Measurements from ENCODE around the gene NPW.

Gene NPW

DNA sequence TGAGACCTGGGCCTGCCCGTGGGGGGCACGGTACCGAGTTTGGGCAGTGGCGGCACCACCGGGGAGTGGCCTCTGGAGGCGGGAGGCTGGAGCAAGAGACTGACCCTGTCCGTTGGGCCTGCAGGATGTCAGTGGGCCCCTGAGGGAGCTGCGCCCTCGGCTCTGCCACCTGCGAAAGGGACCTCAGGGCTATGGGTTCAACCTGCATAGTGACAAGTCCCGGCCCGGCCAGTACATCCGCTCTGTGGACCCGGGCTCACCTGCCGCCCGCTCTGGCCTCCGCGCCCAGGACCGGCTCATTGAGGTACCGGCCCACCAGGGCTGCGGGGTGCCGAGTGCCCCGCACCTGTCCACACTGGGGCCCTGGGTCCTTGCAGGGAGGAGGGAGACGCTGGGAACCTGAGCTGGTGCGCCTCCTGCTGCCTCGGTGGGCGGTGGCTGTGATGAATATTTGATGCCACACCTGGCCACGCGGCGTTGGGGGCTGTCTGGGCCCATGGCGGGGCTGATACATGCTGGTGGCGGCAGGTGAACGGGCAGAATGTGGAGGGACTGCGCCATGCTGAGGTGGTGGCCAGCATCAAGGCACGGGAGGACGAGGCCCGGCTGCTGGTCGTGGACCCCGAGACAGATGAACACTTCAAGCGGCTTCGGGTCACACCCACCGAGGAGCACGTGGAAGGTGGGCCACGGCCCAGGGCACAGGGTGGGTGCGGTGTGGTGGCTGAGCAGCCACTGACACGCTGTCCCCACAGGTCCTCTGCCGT is 16.8 kb downstream of the NPW start:
- DNase-seq (ENCODE audit: low spot score) = no peak

DNA sequence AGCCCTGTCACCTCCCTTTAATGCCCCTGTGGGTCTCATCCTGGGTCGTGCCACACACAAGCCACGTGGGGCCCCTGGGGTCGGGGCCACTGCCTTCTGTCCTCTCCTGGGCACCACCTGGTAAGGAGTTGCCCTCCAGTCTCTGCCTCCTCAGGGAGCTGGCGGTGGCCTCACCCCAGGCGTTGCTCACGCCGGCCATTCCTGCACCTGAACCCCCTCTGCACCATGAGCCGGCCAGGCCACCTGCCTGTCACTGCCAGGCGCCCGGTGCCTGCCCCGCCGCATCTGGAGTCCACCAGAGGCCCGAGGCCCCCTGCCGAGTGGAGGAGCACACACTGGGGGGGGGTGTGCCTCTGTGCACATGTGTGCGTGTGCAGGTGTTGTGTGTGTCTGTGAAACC is 17.5 kb downstream of the NPW start:
- DNase-seq (ENCODE audit: low spot score) = no peak

DNA sequence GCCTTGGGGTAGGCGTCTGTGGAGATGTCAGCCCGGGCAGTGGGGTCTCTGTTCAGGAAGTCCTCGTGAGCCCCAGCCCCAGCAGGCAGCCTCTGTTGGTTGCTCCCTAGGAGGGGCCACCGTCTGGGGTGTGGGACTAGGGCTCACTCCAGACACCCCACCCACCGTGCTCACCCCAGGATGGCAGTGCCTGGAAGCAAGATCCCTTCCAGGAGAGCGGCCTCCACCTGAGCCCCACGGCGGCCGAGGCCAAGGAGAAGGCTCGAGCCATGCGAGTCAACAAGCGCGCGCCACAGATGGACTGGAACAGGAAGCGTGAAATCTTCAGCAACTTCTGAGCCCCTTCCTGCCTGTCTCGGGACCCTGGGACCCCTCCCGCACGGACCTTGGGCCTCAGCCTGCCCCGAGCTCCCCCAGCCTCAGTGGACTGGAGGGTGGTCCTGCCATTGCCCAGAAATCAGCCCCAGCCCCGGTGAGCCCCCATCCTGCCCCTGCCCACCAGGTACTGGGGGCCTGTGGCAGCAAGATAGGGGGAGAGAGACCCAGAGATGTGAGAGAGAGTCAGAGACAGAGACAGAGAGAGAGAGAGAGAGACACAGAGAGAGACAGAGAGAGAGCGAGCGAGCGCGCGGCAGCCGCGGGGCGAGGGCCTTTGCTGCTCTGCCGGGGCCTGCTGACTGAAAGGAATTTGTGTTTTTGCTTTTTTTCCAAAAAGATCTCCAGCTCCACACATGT is 18.2 kb downstream of the NPW start:
- no peak for DNase-seq (ENCODE audit: low spot score)

DNA sequence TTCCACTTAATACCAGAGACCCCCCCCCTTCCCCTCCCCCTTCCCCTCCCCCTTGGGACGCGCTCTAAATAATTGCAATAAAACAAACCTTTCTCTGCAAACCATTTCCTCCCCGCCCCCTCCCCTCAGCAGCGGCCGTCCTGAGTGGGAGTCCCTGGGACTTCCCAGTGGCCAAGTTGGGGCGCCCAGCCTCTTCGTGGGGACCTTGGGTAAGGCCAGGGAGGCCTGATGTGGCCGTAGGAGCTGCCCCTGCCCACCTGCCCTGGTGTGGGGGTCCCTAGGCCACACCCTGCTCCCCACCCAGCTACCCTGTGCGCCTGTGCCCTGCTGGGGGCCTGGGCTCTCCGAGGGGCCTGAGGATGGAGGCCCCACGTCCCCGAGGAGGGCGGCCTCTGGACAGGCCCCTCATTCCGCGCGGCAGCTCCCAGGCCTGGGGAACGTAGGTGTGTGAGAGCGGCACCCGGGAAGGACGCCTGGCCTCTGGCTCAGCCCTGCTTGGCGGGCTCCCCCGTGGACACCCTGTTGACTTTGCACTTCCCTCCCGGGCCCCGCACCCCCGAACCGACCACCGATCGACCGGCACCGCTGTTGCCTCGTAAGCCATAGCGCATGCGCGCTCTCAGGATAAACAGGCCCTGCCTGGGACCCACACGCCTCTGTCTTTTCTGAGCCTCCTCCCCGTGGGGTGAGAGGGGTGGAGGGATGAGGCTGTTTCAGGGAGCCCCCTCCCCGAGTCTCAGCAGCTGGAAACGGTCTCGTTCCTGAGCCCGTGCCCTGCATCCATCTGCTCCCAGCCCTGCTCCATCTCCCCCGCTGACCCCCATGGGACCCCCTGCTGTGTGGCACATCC is 19.0 kb downstream of the NPW start:
- no peak for DNase-seq (ENCODE audit: low spot score)

DNA sequence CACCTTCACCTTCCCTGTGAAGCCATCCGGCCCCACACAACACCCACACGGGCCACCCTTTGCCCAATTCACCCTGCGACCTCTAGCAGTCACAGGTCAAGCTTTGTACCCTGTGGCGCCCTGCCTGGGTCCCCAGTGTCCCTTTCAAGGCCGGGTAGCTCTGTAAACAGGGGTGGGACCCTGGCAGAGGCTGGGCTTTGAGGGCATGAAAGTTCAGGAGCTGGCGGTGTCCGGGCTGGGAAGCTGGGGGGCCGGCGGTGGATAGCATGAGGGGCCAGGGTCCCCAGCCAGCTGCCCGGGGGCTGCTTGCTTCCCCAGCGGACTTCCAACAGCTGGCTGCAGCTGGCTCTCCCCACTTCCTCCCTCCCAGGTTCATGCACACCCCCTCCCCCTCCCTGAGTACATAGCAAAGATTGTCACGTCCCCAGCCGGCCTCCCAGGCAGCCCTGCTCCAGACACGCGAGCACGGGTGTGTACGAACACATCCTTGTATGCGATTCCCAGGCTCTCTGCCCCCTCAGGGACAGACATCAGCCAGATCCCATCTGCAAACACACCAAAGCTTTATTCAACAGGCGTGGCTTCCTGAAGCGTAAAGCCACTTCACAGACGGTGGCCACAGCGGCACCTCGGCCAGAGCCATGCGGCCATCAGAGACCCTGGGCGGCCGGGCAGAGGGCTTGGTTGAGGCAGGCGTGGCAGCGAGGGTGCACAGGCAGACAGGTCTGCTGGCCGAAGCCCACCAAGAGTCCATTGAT is 19.9 kb downstream of the NPW start:
- no peak for DNase-seq (ENCODE audit: low spot score)

DNA sequence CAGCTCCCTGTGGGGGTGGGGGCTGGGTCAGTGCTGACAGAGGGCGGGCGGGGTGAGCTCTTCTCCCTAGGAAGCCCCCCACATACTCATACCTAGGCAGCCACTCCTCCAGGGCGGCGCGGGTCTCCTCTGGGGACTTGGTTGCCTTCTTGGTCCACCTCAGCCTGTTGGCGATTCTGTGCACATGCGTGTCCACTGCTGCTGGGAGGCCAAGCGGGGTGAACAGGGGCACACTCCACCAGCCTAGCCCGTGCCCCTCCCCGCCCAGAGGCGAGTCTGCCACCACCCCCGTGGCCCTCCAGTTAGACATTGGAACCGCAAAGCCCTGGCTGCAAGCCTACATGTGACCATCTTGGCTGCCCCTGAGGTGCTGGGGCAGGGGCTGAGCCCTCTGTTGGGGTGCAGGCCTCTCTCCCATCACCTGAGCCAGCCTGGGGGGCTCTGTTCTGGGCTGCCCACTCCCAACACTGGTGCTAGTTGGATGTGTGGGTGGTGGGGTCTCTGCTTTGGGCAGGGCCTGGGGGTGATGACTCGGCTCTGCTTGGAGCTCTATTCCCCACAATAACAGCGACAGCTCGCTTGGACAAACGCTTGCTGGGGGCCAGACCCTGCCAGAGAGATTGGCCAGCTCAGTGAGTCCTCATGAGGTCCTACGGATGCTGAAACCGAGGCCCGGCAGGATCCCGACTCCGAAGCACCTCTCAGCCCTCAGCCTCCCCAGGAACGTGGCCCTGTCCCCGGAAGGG is 20.6 kb downstream of the NPW start:
- no peak for DNase-seq (ENCODE audit: low spot score)

DNA sequence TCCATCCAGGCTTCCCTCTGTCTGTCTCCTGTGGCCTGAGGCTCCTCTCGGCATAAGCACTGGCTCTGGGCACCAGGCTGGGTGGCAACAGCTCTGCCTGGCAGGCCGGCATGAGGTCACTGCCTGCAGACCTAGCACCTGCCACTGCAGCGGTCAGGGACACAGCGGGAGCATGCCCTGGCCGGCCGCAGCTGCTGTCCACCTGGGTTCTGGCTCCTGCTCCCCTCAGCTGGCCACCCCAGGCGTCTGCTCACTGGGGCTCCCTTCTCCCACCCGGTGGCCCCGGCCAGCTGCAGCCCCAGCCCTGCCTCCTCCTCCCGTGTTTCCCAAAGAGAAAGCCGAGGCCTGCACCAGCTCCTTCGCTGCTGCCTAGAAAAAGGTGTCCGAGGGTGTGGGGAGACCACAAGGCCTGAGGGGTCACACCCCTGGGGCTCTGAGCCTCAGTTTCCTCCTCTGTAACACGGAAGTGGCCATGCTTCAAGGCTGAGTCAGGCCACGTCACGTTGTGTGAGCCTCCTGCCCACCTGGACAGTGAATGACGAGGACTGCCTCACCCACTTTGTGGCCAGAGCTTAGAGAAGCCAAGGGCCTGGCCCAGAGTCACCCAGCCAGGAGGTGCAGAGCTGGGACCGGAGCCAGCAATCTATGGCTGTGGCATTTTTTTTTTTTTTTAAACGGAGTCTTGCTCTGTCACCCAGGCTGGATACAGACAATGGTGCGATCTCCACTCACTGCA is 21.4 kb downstream of the NPW start:
- DNase-seq (ENCODE audit: low spot score) = peak; percentile 52

DNA sequence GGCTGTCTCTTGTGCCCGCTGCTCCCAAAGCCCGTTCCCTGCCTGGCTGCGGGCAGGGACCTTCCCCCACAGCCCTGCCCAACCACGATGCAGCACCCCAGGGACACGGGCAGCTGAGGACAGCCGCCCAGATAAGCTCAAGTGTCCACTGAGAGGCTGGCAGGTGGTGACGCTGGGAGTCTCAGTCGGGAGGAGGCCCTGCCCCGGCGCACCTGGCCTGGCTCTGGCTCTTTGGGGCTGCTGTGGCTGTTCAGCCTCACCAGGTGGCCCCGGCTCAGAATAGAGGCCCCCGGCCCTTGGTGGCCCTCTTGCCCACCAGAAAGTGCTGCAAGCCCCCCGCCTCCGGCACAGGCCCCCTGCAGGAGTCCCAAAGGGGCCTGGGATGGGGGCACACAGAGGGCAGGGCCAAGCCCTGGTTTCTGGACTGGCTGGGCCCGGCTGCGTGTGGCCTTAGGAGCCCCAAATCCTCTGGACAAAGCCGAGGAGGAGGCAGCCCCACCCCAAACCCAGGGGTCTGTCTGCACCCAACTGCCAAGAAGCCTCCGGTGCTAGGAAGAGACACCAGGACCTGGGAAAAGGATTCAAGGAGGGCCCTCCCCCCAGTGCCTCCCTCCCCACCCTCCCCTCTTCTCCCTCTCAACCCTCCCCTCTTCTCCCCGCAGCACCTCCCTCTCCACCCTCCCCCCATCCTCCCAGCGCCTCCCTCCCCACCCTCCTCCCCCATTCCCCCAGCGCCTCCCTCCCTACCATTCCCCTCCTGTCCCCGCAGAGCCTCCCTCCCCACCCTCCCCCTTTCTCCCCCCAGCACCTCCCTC is 22.8 kb downstream of the NPW start:
- DNase-seq (ENCODE audit: low spot score) = no peak

DNA sequence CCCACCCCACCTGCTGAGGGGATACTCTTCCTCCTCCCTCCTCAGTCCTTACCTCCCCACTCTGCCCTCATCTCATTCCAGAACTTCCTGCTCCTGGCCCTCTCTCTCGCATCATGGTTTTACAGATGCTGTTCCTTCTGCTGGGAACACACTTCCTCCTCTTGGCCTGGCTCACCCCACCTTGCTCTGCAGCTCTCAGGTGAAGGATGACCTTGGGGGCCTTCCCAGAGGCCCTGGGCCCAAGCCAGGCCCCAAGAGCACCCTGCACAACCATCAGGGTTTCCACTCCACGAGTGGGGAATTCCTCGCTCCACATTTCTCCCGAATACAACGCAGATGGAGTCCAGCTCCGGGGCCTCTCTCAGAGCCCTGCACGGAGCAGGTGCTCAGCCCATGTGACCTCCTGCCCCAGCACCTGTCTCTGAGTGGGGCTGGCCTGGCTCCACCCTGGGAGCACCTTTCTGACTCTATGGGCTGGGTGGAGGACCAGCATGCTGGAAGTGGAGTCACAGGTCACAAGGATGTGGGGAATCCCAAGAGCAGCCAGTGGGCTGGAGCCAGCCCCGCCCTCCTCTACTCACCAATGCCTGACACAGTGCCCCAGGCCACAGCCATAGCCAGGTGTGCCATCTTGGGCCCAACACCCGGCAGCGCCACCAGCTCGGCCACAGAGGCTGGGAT is 23.5 kb downstream of the NPW start:
- no peak for DNase-seq (ENCODE audit: low spot score)

DNA sequence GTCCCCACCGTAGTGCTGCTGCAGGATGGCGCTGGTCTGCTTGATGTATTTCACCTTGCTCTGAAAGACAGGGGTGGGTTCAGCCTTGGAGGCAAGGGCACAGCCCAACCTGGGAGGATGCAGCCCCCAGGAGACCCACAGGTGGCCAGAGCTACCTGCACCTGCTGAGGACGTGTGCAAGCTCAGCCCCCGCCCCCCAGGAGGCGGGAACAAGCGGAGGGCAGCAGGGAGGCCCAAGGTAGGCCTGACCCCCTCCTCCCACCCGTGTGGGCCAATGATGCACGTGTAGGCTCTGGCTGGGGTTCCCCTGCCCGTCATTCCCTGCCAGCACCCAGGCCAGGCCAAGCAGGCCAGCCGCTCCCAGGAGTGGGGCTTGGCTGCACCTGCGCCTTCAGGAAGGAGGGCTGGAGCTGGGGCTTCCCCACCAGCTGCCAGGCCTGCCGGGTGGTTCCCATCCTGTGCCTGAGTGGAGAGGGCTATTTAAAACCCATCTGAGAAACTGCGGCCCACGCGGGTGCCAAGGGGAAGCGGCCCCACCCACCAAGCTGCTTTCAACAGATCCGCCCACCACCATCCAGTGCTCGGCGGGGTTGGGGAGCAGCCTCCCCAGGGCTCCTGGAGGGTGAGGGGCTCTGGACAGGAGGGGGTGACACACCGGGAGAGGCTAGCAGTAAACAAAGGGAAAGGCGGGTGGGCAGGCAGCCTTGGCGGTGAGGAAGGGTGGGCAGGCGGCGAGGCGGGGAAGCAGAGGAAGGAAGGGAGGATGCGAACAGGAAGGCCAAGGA is 24.3 kb downstream of the NPW start:
- DNase-seq (ENCODE audit: low spot score) = peak; percentile 37

DNA sequence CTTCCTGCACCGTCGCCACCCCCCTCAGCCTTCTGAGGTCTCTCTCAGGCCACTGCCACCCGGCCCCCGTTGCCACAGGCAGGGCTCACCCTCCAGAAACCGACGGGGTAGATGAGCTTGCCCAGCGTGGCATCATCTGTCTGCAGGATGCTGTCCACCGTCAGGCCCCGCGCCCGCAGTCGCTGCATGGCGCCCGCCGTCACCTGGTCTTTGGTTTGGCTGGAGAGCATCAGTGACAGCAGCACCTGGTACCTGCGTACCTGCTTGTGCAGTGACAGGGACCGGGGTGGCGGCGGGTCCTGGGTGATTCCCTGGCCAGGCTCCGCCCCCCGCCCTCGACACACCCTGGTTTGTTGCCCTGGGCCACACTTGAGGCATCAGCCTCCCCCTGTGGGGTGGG is 25.0 kb downstream of the NPW start:
- no peak for DNase-seq (ENCODE audit: low spot score)

DNA sequence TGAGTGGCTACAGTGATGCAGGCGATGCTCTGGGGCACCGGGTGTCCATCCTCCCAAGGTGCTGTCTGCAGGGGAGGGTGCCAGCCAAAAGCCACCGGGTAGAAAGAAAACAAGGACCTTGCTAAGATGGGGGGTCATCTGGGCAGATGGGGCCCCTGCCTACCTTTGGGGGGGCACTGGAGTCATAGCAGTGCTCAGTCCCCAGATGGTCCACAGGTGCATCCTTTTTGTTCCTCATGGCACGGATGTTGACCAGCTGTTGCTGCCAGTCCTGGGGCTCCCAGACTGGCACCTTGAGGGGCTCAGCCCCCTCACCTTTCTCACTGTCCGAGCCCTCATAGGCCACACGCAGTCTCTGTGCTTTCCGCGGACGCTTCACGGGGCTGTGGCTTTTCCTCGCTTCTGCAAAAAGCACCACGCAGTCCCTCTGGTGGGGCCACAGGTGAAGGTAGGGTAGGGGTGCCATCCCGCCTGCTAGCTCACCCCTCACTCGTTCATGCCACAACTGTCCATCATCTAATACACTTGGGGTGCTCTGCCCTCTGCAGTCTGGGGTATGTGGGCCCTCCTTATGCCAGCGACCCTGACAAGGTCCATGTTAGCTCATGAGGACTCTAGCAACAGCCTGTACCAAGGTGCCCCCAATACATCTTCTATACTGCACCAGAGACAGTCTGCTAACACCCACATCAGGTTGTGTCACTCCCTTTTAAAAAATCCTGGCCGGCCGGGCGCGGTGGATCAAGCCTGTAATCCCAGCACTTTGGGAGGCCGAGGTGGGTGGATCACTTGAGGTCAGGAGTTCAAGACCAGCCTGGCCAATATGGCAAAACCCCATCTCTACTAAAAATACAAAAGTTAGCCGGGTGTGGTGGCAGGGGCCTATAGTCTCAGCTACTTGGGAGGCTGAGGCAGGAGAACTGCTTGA is 26.6 kb downstream of the NPW start:
- DNase-seq (ENCODE audit: low spot score) = no peak

DNA sequence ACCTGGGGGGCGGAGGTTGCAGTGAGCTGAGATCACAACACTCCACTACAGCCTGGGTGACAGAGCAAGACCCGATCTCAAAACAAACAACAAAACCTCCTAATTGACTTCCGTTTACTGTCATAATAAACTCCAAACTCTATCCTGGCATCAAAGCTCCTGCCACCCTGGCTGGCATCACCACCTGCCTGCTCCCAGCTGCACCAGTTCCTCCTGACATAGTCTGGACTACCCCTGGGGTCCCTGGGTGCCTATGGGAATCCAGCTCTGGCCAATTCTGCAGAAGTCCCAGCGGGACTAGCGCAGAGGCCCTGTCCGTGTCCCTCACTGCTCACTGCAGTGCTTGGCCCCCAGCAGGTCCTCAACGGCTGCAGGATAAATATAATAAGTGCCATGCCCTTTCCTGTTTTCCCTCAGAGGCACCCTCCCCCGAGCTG is 27.3 kb downstream of the NPW start:
- no peak for DNase-seq (ENCODE audit: low spot score)

DNA sequence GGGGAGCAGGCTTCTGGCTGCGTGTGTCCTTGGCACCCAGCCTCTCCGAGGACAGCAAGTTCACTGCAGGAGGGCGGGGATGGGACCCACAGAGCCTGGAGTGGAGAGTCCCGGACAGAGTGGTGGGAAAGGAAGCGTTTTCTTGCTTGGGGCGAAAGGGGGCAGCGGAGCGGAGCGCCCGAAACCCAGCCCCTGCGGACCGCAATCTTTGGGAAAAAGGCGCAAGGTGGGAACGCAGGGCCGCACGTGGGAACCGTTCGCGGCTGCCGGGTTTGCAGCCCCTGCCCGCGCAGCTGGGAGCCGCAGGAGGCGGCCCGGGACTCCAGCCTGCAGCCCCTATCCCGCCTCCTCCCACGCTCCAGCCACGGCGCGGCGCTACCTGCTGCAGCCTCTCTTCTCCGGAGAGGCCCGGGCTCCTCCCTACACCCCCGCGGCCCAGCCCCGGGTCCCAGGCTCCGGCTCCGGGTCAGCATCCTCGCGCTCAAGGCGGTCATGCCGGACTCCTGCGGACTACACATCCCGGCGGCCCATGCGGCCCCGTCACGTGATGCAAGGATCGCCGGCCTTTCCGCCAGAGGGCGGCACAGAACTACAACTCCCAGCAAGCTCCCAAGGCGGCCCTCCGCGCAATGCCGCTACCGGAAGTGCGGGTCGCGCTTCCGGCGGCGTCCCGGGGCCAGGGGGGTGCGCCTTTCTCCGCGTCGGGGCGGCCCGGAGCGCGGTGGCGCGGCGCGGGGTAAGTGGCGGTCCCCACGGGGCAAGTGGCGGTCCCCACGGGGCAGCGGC is 27.9 kb downstream of the NPW start, which contains the start of the genes NTHL1 and TSC2:
TSS of gene NTHL1 (minus strand) at position 505 of the 786 bp plus-strand sequence. CDS start at position 494, 11 bp downstream.
TSS of gene TSC2 (plus strand) at position 656 of the 786 bp plus-strand sequence. CDS start 631 bp downstream, outside the sequence.
- DNase-seq (ENCODE audit: low spot score) = peak; percentile 96

DNA sequence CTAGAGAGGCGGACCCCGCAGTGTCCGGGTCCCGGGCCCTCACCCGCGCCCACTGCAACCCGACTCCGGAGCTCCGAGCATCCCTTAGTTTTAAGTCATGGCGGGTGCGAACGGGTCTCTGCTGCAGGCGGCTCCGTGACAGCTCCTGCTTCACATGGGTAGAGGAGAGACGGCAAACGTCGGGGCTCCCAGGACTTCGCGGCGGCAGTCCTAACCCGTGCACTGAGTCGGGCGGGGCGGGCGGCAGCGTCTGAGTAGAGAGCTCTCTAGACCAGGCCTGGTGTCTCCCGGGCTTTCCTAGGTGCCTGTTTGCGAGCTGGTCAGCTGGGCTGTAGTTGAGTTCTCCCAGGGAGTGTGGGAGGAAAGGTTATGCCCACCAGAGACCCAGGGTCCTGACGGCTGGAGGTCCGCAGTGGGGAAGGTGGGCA is 28.5 kb downstream of the NPW start:
- no peak for DNase-seq (ENCODE audit: low spot score)

DNA sequence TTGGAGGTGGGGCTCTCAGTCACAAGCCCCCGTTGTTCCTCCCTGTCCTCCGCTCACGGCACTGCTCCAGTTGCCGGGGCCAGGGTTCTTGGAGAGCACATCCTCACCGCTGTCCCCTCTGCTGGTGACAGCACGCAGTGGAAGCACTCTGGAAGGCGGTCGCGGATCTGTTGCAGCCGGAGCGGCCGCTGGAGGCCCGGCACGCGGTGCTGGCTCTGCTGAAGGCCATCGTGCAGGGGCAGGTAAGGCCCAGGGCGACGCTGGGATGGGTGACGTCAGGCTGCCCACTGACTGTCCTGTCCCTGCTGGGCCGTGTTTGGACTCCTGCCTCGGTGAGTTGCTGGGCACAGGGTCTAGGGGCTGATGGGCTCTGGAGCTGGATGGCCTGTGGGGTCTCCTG is 33.6 kb downstream of the NPW start:
- no peak for DNase-seq (ENCODE audit: low spot score)

Measured in cerebellar cortex (tissue), 1 donor.